ENCODE results near the gene ASB6. TPM values are rescaled to one million over a fixed set of nuclear protein-coding genes. Genes with fewer than 3 reads are reported as not detected.

The ASB6 gene
- total RNA-seq, 1 donor from 2014 or later = 21.9 TPM

- TF ChIP-seq CTCF (conservative IDR thresholded peaks at IDR 0.05) = no peak
- peak overlapping the region; percentile 91 for H3K4me3 Mint-ChIP-seq
- no peaks in the 10 kb centered on the region for H3K9me3 Mint-ChIP-seq
- no peaks in the 10 kb centered on the region for H3K36me3 Mint-ChIP-seq (ENCODE audit: low read depth)
- no peak overlapping the region for H3K27ac Mint-ChIP-seq (ENCODE audit: unreplicated experiment)
- DNase-seq (ENCODE audit: low read depth, low spot score) = no peak
- no peaks in the 10 kb centered on the region for H3K27me3 Mint-ChIP-seq (ENCODE audit: low read depth)
- peaks cover 42% of the 10 kb centered on the region for H3K4me1 Mint-ChIP-seq
Observed at GRCh38 chr9:129629251-129629820, 12.6 kb downstream of the ASB6 start.

- Mint-ChIP-seq H3K4me3 (peak overlapping the region; percentile 91), H3K27me3 (ENCODE audit: low read depth) (no peaks in the 10 kb centered on the region), H3K4me1 (peaks cover 47% of the 10 kb centered on the region), H3K9me3 (no peaks in the 10 kb centered on the region), H3K36me3 (ENCODE audit: low read depth) (no peaks in the 10 kb centered on the region), H3K27ac (ENCODE audit: unreplicated experiment) (no peak overlapping the region)
- no peak for TF ChIP-seq CTCF (conservative IDR thresholded peaks at IDR 0.05)
- DNase-seq (ENCODE audit: low read depth, low spot score) = no peak
Observed at GRCh38 chr9:129628709-129629108, 13.2 kb downstream of the ASB6 start.

DNA sequence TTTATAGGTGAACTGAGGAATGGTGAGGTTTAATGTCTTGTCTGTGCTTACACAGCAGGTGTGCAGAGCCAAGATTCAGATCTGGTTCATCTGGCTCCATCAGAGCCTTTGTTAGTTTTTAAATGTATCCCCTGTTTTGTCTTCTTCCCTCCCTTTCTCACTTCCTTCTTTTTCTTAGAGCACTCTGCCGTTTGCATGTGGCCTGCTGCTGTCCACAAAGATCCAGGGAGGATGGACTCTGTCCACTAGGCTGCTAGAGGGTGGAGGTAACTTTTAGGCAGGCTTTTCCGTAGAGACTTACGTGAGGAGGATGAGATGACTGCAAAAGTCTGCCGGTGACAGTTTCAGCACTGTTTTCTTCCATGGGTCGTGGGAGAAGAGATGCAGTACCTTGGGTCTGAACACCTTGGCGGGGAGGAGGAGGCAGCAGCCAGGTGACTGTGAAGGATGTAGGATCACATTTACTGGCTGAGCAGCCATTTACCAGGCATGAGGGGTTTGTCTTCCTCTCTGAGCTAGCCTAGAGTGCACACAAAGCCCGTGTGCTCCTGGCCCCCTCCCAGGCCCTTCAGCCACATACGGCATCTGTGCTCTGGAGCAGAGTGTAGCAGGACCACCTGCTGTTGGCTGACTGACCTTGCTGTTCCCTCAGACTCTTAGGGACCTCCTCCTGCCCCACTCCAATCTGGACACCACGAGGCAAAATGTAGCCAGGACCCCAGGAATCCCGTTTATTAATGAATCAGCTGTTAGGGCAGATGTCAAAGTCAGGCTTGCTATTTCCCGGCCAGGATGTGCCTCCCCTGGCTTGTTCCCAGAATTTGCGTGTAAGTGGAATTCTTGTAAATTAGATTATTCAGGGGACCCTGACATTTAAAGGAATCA lies 14.2 kb downstream of the ASB6 start:
- H3K27ac Mint-ChIP-seq (ENCODE audit: unreplicated experiment) = peak overlapping the region; percentile 76
- no peak for TF ChIP-seq CTCF (conservative IDR thresholded peaks at IDR 0.05)
- no peaks in the 10 kb centered on the region for H3K9me3 Mint-ChIP-seq
- no peaks in the 10 kb centered on the region for H3K36me3 Mint-ChIP-seq (ENCODE audit: low read depth)
- H3K4me3 Mint-ChIP-seq = peak overlapping the region; percentile 91
- H3K27me3 Mint-ChIP-seq (ENCODE audit: low read depth) = no peaks in the 10 kb centered on the region
- H3K4me1 Mint-ChIP-seq = peaks cover 50% of the 10 kb centered on the region
- no peak for DNase-seq (ENCODE audit: low read depth, low spot score)

DNA sequence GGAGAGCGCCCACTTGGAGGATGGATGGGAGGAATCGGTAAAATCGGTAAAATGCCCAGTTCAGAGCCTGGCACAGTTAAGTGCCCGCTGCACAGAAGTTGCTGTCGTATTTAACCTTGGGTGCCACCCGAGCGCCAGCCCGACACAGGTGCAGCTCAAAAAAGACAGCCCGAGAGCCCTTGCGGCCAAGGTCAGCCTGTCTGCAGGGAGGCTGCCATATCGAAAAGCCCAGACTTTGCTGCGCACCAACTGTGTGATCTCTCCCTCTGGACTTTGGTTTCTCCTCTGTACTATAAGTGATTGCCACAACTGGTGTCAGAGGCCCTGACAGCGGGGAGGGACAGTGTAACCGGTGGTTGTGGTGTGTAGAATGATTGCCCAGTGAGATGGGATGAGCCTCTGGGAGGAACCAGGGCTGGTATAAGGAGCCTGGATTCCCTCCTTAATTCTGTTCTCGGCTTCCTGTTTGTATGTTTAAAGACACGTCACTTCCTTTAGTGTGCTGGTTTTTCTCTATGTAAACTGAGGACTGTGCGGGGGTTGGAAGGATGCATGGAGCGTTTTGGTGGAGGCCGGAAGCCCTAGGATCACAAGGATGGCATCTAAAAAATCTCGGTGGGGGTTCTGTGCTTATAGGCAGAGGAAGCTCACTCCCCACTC lies 15.2 kb downstream of the ASB6 start:
- Mint-ChIP-seq H3K36me3 (ENCODE audit: low read depth) (no peaks in the 10 kb centered on the region), H3K4me3 (peak overlapping the region; percentile 91), H3K4me1 (peaks cover 50% of the 10 kb centered on the region), H3K9me3 (no peaks in the 10 kb centered on the region), H3K27ac (ENCODE audit: unreplicated experiment) (peak overlapping the region; percentile 15), H3K27me3 (ENCODE audit: low read depth) (no peaks in the 10 kb centered on the region)
- TF ChIP-seq CTCF (conservative IDR thresholded peaks at IDR 0.05) = no peak
- no peak for DNase-seq (ENCODE audit: low read depth, low spot score)

- Mint-ChIP-seq H3K36me3 (ENCODE audit: low read depth) (no peaks in the 10 kb centered on the region), H3K27ac (ENCODE audit: unreplicated experiment) (peak within 1 kb of the TSS; percentile 89)
Observed at GRCh38 chr9:129626079-129626624, 15.8 kb downstream of the ASB6 start, which contains the start of gene NTMT1. NTMT1 (plus strand) TSS chr9:129626163; CDS start chr9:129632704, 6,541 bp downstream.

More at GRCh38 chr9:129626079-129626624, 15.8 kb downstream of the ASB6 start, which contains the start of gene NTMT1:
- no peaks in the 10 kb centered on the region for H3K9me3 Mint-ChIP-seq
- H3K27me3 Mint-ChIP-seq (ENCODE audit: low read depth) = peaks cover 2% of the 10 kb centered on the region
- peak within 1 kb of the TSS; percentile 91 for H3K4me3 Mint-ChIP-seq
- H3K4me1 Mint-ChIP-seq = peaks cover 48% of the 10 kb centered on the region
- no peak for TF ChIP-seq CTCF (conservative IDR thresholded peaks at IDR 0.05)
- peak; percentile 88 for DNase-seq (ENCODE audit: low read depth, low spot score)
